GM12874 (cell line): Measurements from ENCODE around the gene DNAAF3.

Source experiments
- CTCF ChIP-seq: IDR thresholded peaks from 2 replicates; pipeline ENCODE4 v1.5.1; 2011; ENCODE audit warnings: low read depth, mild to moderate bottlenecking, control low read depth, low read length, moderate library complexity; ENCODE audit not compliant: insufficient read depth

DNAAF3 gene

GRCh38 chr19:55166530-55167268, at the start of gene DNAAF3:
Gene DNAAF3 (minus strand): TSS chr19:55166613. CDS start chr19:55166413, 200 bp downstream.
- TF ChIP-seq CTCF = no peak

- no peak for TF ChIP-seq CTCF
Measured at GRCh38 chr19:55213547-55213946, 47.1 kb upstream of the DNAAF3 start.

GRCh38 chr19:55212447-55212846, 46.0 kb upstream of the DNAAF3 start:
- peak; percentile 49 for TF ChIP-seq CTCF

GRCh38 chr19:55209693-55210472, 43.5 kb upstream of the DNAAF3 start:
- no peak for TF ChIP-seq CTCF

GRCh38 chr19:55208880-55209692, 42.7 kb upstream of the DNAAF3 start, which contains the start of gene PTPRH:
Gene PTPRH (minus strand): TSS chr19:55209501. CDS start chr19:55209433, 68 bp downstream.
- no peak for TF ChIP-seq CTCF

- no peak for TF ChIP-seq CTCF
Measured at GRCh38 chr19:55206664-55207500, 40.5 kb upstream of the DNAAF3 start.
